Panc1 (cell line): Measurements from ENCODE around the gene TECR. TPM values are rescaled to one million over a fixed set of nuclear protein-coding genes. Genes with fewer than 3 reads are reported as not detected.
"Not testable (repeated sequence)": the region's sequence is repeated elsewhere in the genome, so short reads cannot be mapped to it uniquely, and the experiment has no call there.

Experiments used
- ATAC-seq: fragments of 200-7000 bp; cut with Tn5 transposase; 2 replicates; pipeline ENCODE4 v1.9.1; 2020; ENCODE audit warnings: mild to moderate bottlenecking, moderate library complexity
- BruUV-seq: library from RNA; stranded (reverse); fragments of 400-500 nt; replicated peaks from 2 replicates; lab custom pipeline; 2021; lab: Mats Ljungman, UMichigan
- CTCF ChIA-PET: fragments of 300-600 bp; sonication (Branson Sonifier 250); formaldehyde crosslinking; loops from one replicate; lab custom pipeline; 2022; ENCODE audit warnings: antibody characterized with exemption; lab: Charles Lee
- POLR2A ChIA-PET: fragments of 300-600 bp; sonication (Branson Sonifier 250); formaldehyde crosslinking; loops from one replicate; lab custom pipeline; 2022; ENCODE audit warnings: antibody characterized with exemption; lab: Charles Lee
- DNase-seq: peaks from one replicate; pipeline ENCODE4 v3.0.0-alpha.2; 2010; ENCODE audit warnings: low read depth, low spot score
- H3K27ac ChIP-seq: 2 replicates; pipeline ENCODE4 v1.5.1; 2011; ENCODE audit warnings: mild to moderate bottlenecking, low read length, inconsistent platforms
- H3K27me3 ChIP-seq: fragments of 200-500 bp; sonication (Bioruptor generic); 2 replicates; pipeline ENCODE4 v1.6.0; 2014; ENCODE audit warnings: low read length, inconsistent platforms; ENCODE audit not compliant: control insufficient read depth, insufficient read depth
- H3K36me3 ChIP-seq: fragments of 200-500 bp; sonication (Bioruptor generic); 2 replicates; pipeline ENCODE4 v1.5.1; 2014; ENCODE audit warnings: inconsistent platforms, mild to moderate bottlenecking, low read length, moderate library complexity; ENCODE audit not compliant: control insufficient read depth, insufficient read depth
- H3K4me1 ChIP-seq: 2 replicates; pipeline ENCODE4 v1.5.1; 2011; ENCODE audit warnings: inconsistent platforms, mild to moderate bottlenecking, low read length, moderate library complexity; ENCODE audit not compliant: control insufficient read depth, insufficient read depth
- H3K4me3 ChIP-seq, 2 experiments: 2 replicates each; pipeline ENCODE4 v1.5.1; 2011 to 2012; ENCODE audit warnings: low read depth in 2 of 2, low read length in 2 of 2, mild to moderate bottlenecking in 2 of 2, inconsistent platforms in 1 of 2, moderate library complexity in 1 of 2
- H3K9me3 ChIP-seq: fragments of 200-500 bp; sonication (Bioruptor generic); 2 replicates; pipeline ENCODE4 v1.5.1; 2014; ENCODE audit warnings: low read depth, mild to moderate bottlenecking, inconsistent platforms, low read length, moderate library complexity; ENCODE audit not compliant: control insufficient read depth, insufficient read depth
- CTCF ChIP-seq: fragments of 450-650 bp; IDR thresholded peaks from 2 replicates; pipeline ENCODE4 v1.5.1; 2017; ENCODE audit warnings: mild to moderate bottlenecking
- POLR2AphosphoS5 ChIP-seq: IDR thresholded peaks from 2 replicates; pipeline ENCODE4 v1.6.1; 2012; ENCODE audit warnings: mild to moderate bottlenecking, low read depth, low read length, moderate library complexity
- REST ChIP-seq, 2 experiments: IDR thresholded peaks; 2 replicates each; pipeline ENCODE4 v1.6.1; 2011 to 2012; ENCODE audit warnings: low read depth in 2 of 2, control low read depth in 1 of 2, low read length in 1 of 2, mild to moderate bottlenecking in 1 of 2, moderate library complexity in 1 of 2; ENCODE audit not compliant: insufficient read depth in 1 of 2
- SIN3A ChIP-seq: IDR thresholded peaks from 2 replicates; pipeline ENCODE4 v1.6.1; 2012; ENCODE audit warnings: low read depth, mild to moderate bottlenecking, low read length, moderate library complexity, borderline replicate concordance; ENCODE audit not compliant: insufficient read depth
- TCF7L2 ChIP-seq: IDR thresholded peaks from 2 replicates; pipeline ENCODE4 v1.6.1; 2011; ENCODE audit warnings: mild to moderate bottlenecking, low read depth, low read length, inconsistent platforms
- in situ Hi-C: cut with HindIII; loops from 2 replicates; pipeline ENCODE4 v1.10.0; 2016; ENCODE audit warnings: low sequenced_read_pairs, low pct_unique_long_range_greater_than_20kb
- intact Hi-C: fragments of 100-400 bp; cut with micrococcal nuclease; formaldehyde crosslinking; loops from one replicate; pipeline ENCODE4 v1.10.0; 2022; ENCODE audit not compliant: unreplicated experiment
- total RNA-seq: library from RNA; stranded (reverse); gene quantifications from one replicate; pipeline ENCODE4 v1.2.1, GENCODE V29; 2021; ENCODE audit not compliant: unreplicated experiment

TECR gene
- total RNA-seq, 1 experiment from 2014 or later, result 233 TPM

- Histone ChIP-seq H3K9me3 (no peaks in the 10 kb centered on the region), H3K27me3 (no peaks in the 10 kb centered on the region), H3K4me1 (peaks cover 36% of the 10 kb centered on the region), H3K36me3 (no peaks in the 10 kb centered on the region), H3K4me3 (no peak overlapping the region), H3K27ac (no peak overlapping the region)
- intact Hi-C loops (no loop called here), in situ Hi-C loops (no loop called here)
- peak; percentile 47 for ATAC-seq
- DNase-seq, result no peak
- BruUV-seq, result no TSS peak
- ChIA-PET CTCF (no interaction called here), POLR2A (no interaction called here)
- no peak for TF ChIP-seq TCF7L2
- TF ChIP-seq POLR2AphosphoS5, result no peak
- no peak for TF ChIP-seq CTCF
- no peak for TF ChIP-seq SIN3A
- TF ChIP-seq REST (IDR thresholded peaks at IDR 0.05; ENCODE audit: insufficient read depth in 1 of 2, low read depth in 2 of 2, low read length in 1 of 2), result no peak
These were observed 34.7 kb downstream of the TECR start for GRCh38 chr19:14563989-14564651.

GRCh38 chr19:14564652-14565297 is 35.4 kb downstream of the TECR start:
- POLR2A ChIA-PET, result not testable (repeated sequence)

GRCh38 chr19:14565298-14565679 is 35.9 kb downstream of the TECR start:
- ChIA-PET POLR2A (no interaction called here), CTCF (no interaction called here)
- DNase-seq (no peak), ATAC-seq (no peak)
- no TSS peak for BruUV-seq
- TF ChIP-seq TCF7L2 (no peak), SIN3A (no peak)
- Histone ChIP-seq H3K27ac (no peak overlapping the region), H3K9me3 (no peaks in the 10 kb centered on the region), H3K4me3 (no peak overlapping the region), H3K4me1 (peaks cover 28% of the 10 kb centered on the region), H3K36me3 (no peaks in the 10 kb centered on the region), H3K27me3 (no peaks in the 10 kb centered on the region)
- intact Hi-C loops, result no loop called here
- in situ Hi-C loops, result no loop called here

More at GRCh38 chr19:14564652-14565297, 35.4 kb downstream of the TECR start:
- H3K9me3 ChIP-seq, H3K27ac ChIP-seq, in situ Hi-C loops, H3K4me3 ChIP-seq, H3K27me3 ChIP-seq, intact Hi-C loops, H3K36me3 ChIP-seq, CTCF ChIA-PET, DNase-seq: not testable (repeated sequence)
- TSS peak; percentile 96 for BruUV-seq
- H3K4me1 ChIP-seq, result peaks cover 33% of the 10 kb centered on the region
- peak; percentile 1; the same call in 1 of the 2 replicates for ATAC-seq
